Duodenal mucosa (tissue), 2 donors: ENCODE results near the gene RASSF10.

ENCODE experiments used
- H3K27ac ChIP-seq: one replicate; pipeline ENCODE4 v1.7.0; 2013; ENCODE audit warnings: low read depth, low read length
- H3K27me3 ChIP-seq, 2 donors: one replicate each; pipeline ENCODE4 v1.7.0; 2013; ENCODE audit warnings: low read length in 2 of 2, control low read depth in 1 of 2; ENCODE audit not compliant: insufficient read depth in 2 of 2, control insufficient read depth in 1 of 2
- H3K36me3 ChIP-seq, 2 donors: one replicate each; pipeline ENCODE4 v1.7.0; 2013; ENCODE audit warnings: low read length in 2 of 2, control low read depth in 1 of 2; ENCODE audit not compliant: insufficient read depth in 2 of 2, control insufficient read depth in 1 of 2
- H3K4me1 ChIP-seq, 2 donors: one replicate each; pipeline ENCODE4 v1.7.0; 2013; ENCODE audit warnings: low read length in 2 of 2, control low read depth in 1 of 2; ENCODE audit not compliant: insufficient read depth in 2 of 2, control insufficient read depth in 1 of 2
- H3K4me3 ChIP-seq, 2 donors: one replicate each; pipeline ENCODE4 v1.7.0; 2013; ENCODE audit warnings: low read length in 2 of 2, low read depth in 1 of 2
- H3K9ac ChIP-seq, 2 donors: one replicate each; pipeline ENCODE4 v1.7.0; 2013; ENCODE audit warnings: low read length in 2 of 2, low read depth in 1 of 2
- H3K9me3 ChIP-seq, 2 donors: one replicate each; pipeline ENCODE4 v1.7.0; 2013; ENCODE audit warnings: low read length in 2 of 2, control low read depth in 1 of 2; ENCODE audit not compliant: control insufficient read depth in 1 of 2

The RASSF10 gene

GRCh38 chr11:13008625-13009475 lies at the start of gene RASSF10:
Gene RASSF10 (plus strand): TSS chr11:13009316. CDS start chr11:13009577, 261 bp downstream.
- H3K36me3 ChIP-seq: no peaks in the 10 kb centered on the region
- peak within 1 kb of the TSS; percentile 32 to 39 for H3K9ac ChIP-seq
- H3K27me3 ChIP-seq: peaks cover 12 to 20% of the 10 kb centered on the region in 2 donors
- no peak within 1 kb of the TSS for H3K27ac ChIP-seq
- H3K4me1 ChIP-seq: peaks cover 46 to 68% of the 10 kb centered on the region in 2 donors
- no peaks in the 10 kb centered on the region for H3K9me3 ChIP-seq
- H3K4me3 ChIP-seq: peak within 1 kb of the TSS; percentile 59 to 69

- no peak overlapping the region for H3K4me3 ChIP-seq
- no peak overlapping the region for H3K9ac ChIP-seq
- no peaks in the 10 kb centered on the region for H3K36me3 ChIP-seq
- no peaks in the 10 kb centered on the region for H3K9me3 ChIP-seq
- H3K4me1 ChIP-seq: no peaks in the 10 kb centered on the region
- no peak overlapping the region for H3K27ac ChIP-seq
- H3K27me3 ChIP-seq: no peaks in the 10 kb centered on the region
Measured at GRCh38 chr11:12961615-12962014, 47.5 kb upstream of the RASSF10 start.

GRCh38 chr11:12962306-12962705 lies 46.8 kb upstream of the RASSF10 start:
- no peaks in the 10 kb centered on the region for H3K9me3 ChIP-seq
- H3K27me3 ChIP-seq: no peaks in the 10 kb centered on the region
- no peak overlapping the region for H3K27ac ChIP-seq
- H3K36me3 ChIP-seq: no peaks in the 10 kb centered on the region
- no peak overlapping the region for H3K4me3 ChIP-seq
- H3K4me1 ChIP-seq: no peaks in the 10 kb centered on the region
- no peak overlapping the region for H3K9ac ChIP-seq

GRCh38 chr11:12963051-12963450 lies 46.1 kb upstream of the RASSF10 start:
- Histone ChIP-seq H3K36me3 (no peaks in the 10 kb centered on the region), H3K27me3 (no peaks in the 10 kb centered on the region), H3K27ac (no peak overlapping the region), H3K9me3 (no peaks in the 10 kb centered on the region), H3K4me1 (no peaks in the 10 kb centered on the region), H3K4me3 (no peak overlapping the region), H3K9ac (no peak overlapping the region)

- no peak overlapping the region for H3K9ac ChIP-seq
- no peaks in the 10 kb centered on the region for H3K36me3 ChIP-seq
- no peaks in the 10 kb centered on the region for H3K4me1 ChIP-seq
- H3K4me3 ChIP-seq: no peak overlapping the region
- no peak overlapping the region for H3K27ac ChIP-seq
- no peaks in the 10 kb centered on the region for H3K27me3 ChIP-seq
- no peaks in the 10 kb centered on the region for H3K9me3 ChIP-seq
Measured at GRCh38 chr11:12963792-12964536, 45.2 kb upstream of the RASSF10 start.

- no peaks in the 10 kb centered on the region for H3K9me3 ChIP-seq
- H3K27me3 ChIP-seq: no peaks in the 10 kb centered on the region
- no peak overlapping the region for H3K27ac ChIP-seq
- H3K4me1 ChIP-seq: no peaks in the 10 kb centered on the region
- no peaks in the 10 kb centered on the region for H3K36me3 ChIP-seq
- H3K9ac ChIP-seq: no peak overlapping the region
- H3K4me3 ChIP-seq: no peak overlapping the region
Measured at GRCh38 chr11:12964650-12965049, 44.5 kb upstream of the RASSF10 start.

GRCh38 chr11:12966002-12966401 lies 43.1 kb upstream of the RASSF10 start:
- H3K27ac ChIP-seq: no peak overlapping the region
- no peaks in the 10 kb centered on the region for H3K4me1 ChIP-seq
- no peaks in the 10 kb centered on the region for H3K27me3 ChIP-seq
- no peaks in the 10 kb centered on the region for H3K9me3 ChIP-seq
- no peak overlapping the region for H3K9ac ChIP-seq
- no peak overlapping the region for H3K4me3 ChIP-seq
- no peaks in the 10 kb centered on the region for H3K36me3 ChIP-seq

GRCh38 chr11:12968101-12968500 lies 41.0 kb upstream of the RASSF10 start:
- Histone ChIP-seq H3K27me3 (no peaks in the 10 kb centered on the region), H3K4me1 (no peaks in the 10 kb centered on the region), H3K9me3 (no peaks in the 10 kb centered on the region), H3K36me3 (no peaks in the 10 kb centered on the region), H3K4me3 (no peak overlapping the region), H3K9ac (no peak overlapping the region), H3K27ac (no peak overlapping the region)

- no peaks in the 10 kb centered on the region for H3K9me3 ChIP-seq
Measured at GRCh38 chr11:12968826-12969225, 40.3 kb upstream of the RASSF10 start.

GRCh38 chr11:12971955-12972354 lies 37.2 kb upstream of the RASSF10 start:
- Histone ChIP-seq H3K27ac (no peak overlapping the region), H3K36me3 (no peaks in the 10 kb centered on the region), H3K4me3 (no peak overlapping the region), H3K4me1 (peaks cover 0 to 5% of the 10 kb centered on the region in 2 donors), H3K27me3 (no peaks in the 10 kb centered on the region), H3K9me3 (no peaks in the 10 kb centered on the region), H3K9ac (no peak overlapping the region)

More at GRCh38 chr11:12968826-12969225, 40.3 kb upstream of the RASSF10 start:
- H3K36me3 ChIP-seq: no peaks in the 10 kb centered on the region
- no peaks in the 10 kb centered on the region for H3K4me1 ChIP-seq
- no peak overlapping the region for H3K9ac ChIP-seq
- no peak overlapping the region for H3K27ac ChIP-seq
- H3K4me3 ChIP-seq: no peak overlapping the region
- H3K27me3 ChIP-seq: no peaks in the 10 kb centered on the region
